ENCODE results near the gene VPS13C. TPM values are rescaled to one million over a fixed set of nuclear protein-coding genes. Genes with fewer than 3 reads are reported as not detected.

The VPS13C gene
- total RNA-seq, 1 donor from 2014 or later, result 73.6 TPM

DNA sequence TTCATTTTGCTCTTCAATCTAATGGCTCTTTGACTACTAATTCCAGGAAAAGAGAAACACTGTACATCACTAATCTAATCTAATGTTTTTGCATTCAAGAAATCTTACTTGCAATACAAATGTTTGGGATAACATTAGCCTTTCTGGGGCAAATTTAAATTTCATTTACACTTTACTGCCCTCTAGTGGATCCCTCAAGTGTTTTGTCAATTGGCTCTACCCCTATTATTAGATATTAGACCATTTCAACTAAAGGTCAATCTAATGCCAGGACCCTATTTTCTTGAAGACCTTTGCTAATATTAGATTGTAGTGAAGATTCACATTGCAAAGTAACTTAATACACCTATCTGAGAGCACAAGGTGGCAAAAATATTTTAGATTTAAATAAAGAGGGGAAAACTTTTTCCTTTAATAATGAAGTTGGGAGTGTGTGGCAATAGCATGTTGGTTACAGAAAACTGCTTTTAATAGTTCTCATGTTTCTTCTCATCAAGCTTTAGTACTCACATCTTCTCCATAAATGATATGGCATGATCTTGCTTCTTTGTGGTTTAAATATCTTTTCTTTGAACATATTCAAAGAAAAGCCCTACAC, 11.6 kb upstream of the VPS13C start:
- Histone ChIP-seq H3K9ac (ENCODE audit: low read depth in 1 of 3, low read length in 3 of 3) (no peak overlapping the region), H3K4me3 (ENCODE audit: low read length in 3 of 3) (no peak overlapping the region), H3K4me1 (ENCODE audit: control insufficient read depth in 3 of 3, insufficient read depth in 3 of 3, low read length in 3 of 3) (peaks cover 6 to 8% (median 8%) of the 10 kb centered on the region in 3 donors), H3K9me3 (ENCODE audit: control insufficient read depth in 3 of 3, low read length in 3 of 3) (no peaks in the 10 kb centered on the region), H3K36me3 (ENCODE audit: control insufficient read depth in 3 of 3, insufficient read depth in 3 of 3, low read length in 3 of 3) (no peaks in the 10 kb centered on the region), H3K27ac (ENCODE audit: low read depth, low read length) (no peak overlapping the region), H3K27me3 (ENCODE audit: control insufficient read depth in 3 of 3, insufficient read depth in 3 of 3, low read length in 3 of 3) (peaks cover 0 to 6% (median 3%) of the 10 kb centered on the region in 3 donors)

GRCh38 chr15:62069551-62069950, 9.3 kb upstream of the VPS13C start:
- no peaks in the 10 kb centered on the region for H3K36me3 ChIP-seq (ENCODE audit: control insufficient read depth in 3 of 3, insufficient read depth in 3 of 3, low read length in 3 of 3)
- H3K27ac ChIP-seq (ENCODE audit: low read depth, low read length), result no peak overlapping the region
- H3K4me3 ChIP-seq (ENCODE audit: low read length in 3 of 3), result no peak overlapping the region
- H3K27me3 ChIP-seq (ENCODE audit: control insufficient read depth in 3 of 3, insufficient read depth in 3 of 3, low read length in 3 of 3), result peaks cover 0 to 6% (median 3%) of the 10 kb centered on the region in 3 donors
- peaks cover 10 to 16% (median 14%) of the 10 kb centered on the region in 3 donors for H3K4me1 ChIP-seq (ENCODE audit: control insufficient read depth in 3 of 3, insufficient read depth in 3 of 3, low read length in 3 of 3)
- H3K9ac ChIP-seq (ENCODE audit: low read depth in 1 of 3, low read length in 3 of 3), result no peak overlapping the region
- no peaks in the 10 kb centered on the region for H3K9me3 ChIP-seq (ENCODE audit: control insufficient read depth in 3 of 3, low read length in 3 of 3)

GRCh38 chr15:62068810-62069167, 8.5 kb upstream of the VPS13C start:
- H3K27me3 ChIP-seq (ENCODE audit: control insufficient read depth in 3 of 3, insufficient read depth in 3 of 3, low read length in 3 of 3), result peaks cover 0 to 6% (median 3%) of the 10 kb centered on the region in 3 donors
- H3K9ac ChIP-seq (ENCODE audit: low read depth in 1 of 3, low read length in 3 of 3), result no peak overlapping the region
- H3K36me3 ChIP-seq (ENCODE audit: control insufficient read depth in 3 of 3, insufficient read depth in 3 of 3, low read length in 3 of 3), result no peaks in the 10 kb centered on the region
- no peak overlapping the region for H3K27ac ChIP-seq (ENCODE audit: low read depth, low read length)
- no peaks in the 10 kb centered on the region for H3K9me3 ChIP-seq (ENCODE audit: control insufficient read depth in 3 of 3, low read length in 3 of 3)
- H3K4me3 ChIP-seq (ENCODE audit: low read length in 3 of 3), result peak overlapping the region in 2 of 3 donors; percentile 2 to 58
- H3K4me1 ChIP-seq (ENCODE audit: control insufficient read depth in 3 of 3, insufficient read depth in 3 of 3, low read length in 3 of 3), result peaks cover 10 to 16% (median 14%) of the 10 kb centered on the region in 3 donors

- H3K4me3 ChIP-seq (ENCODE audit: low read length in 3 of 3), result peak overlapping the region; percentile 2 to 58 (median 57)
- H3K27ac ChIP-seq (ENCODE audit: low read depth, low read length), result no peak overlapping the region
- no peaks in the 10 kb centered on the region for H3K36me3 ChIP-seq (ENCODE audit: control insufficient read depth in 3 of 3, insufficient read depth in 3 of 3, low read length in 3 of 3)
- peaks cover 0 to 6% (median 3%) of the 10 kb centered on the region in 3 donors for H3K27me3 ChIP-seq (ENCODE audit: control insufficient read depth in 3 of 3, insufficient read depth in 3 of 3, low read length in 3 of 3)
- no peaks in the 10 kb centered on the region for H3K9me3 ChIP-seq (ENCODE audit: control insufficient read depth in 3 of 3, low read length in 3 of 3)
- peak overlapping the region in 2 of 3 donors; percentile 17 to 63 for H3K9ac ChIP-seq (ENCODE audit: low read depth in 1 of 3, low read length in 3 of 3)
- peaks cover 10 to 16% (median 14%) of the 10 kb centered on the region in 3 donors for H3K4me1 ChIP-seq (ENCODE audit: control insufficient read depth in 3 of 3, insufficient read depth in 3 of 3, low read length in 3 of 3)
Measured at GRCh38 chr15:62068071-62068809, 8.0 kb upstream of the VPS13C start.

GRCh38 chr15:62067448-62068044, 7.3 kb upstream of the VPS13C start:
- no peaks in the 10 kb centered on the region for H3K36me3 ChIP-seq (ENCODE audit: control insufficient read depth in 3 of 3, insufficient read depth in 3 of 3, low read length in 3 of 3)
- peaks cover 0 to 6% (median 3%) of the 10 kb centered on the region in 3 donors for H3K27me3 ChIP-seq (ENCODE audit: control insufficient read depth in 3 of 3, insufficient read depth in 3 of 3, low read length in 3 of 3)
- H3K9me3 ChIP-seq (ENCODE audit: control insufficient read depth in 3 of 3, low read length in 3 of 3), result no peaks in the 10 kb centered on the region
- H3K9ac ChIP-seq (ENCODE audit: low read depth in 1 of 3, low read length in 3 of 3), result peak overlapping the region in 2 of 3 donors; percentile 40 to 45
- peak overlapping the region; percentile 65 to 72 (median 70) for H3K4me3 ChIP-seq (ENCODE audit: low read length in 3 of 3)
- H3K27ac ChIP-seq (ENCODE audit: low read depth, low read length), result no peak overlapping the region
- H3K4me1 ChIP-seq (ENCODE audit: control insufficient read depth in 3 of 3, insufficient read depth in 3 of 3, low read length in 3 of 3), result peaks cover 10 to 16% (median 14%) of the 10 kb centered on the region in 3 donors

GRCh38 chr15:62066663-62067447, 6.6 kb upstream of the VPS13C start, which contains the start of gene C2CD4A:
TSS of gene C2CD4A (plus strand) at chr15:62066977. CDS start at chr15:62067614, 637 bp downstream.
- H3K27me3 ChIP-seq (ENCODE audit: control insufficient read depth in 3 of 3, insufficient read depth in 3 of 3, low read length in 3 of 3), result peaks cover 0 to 6% (median 3%) of the 10 kb centered on the region in 3 donors
- no peak within 1 kb of the TSS for H3K27ac ChIP-seq (ENCODE audit: low read depth, low read length)
- H3K9ac ChIP-seq (ENCODE audit: low read depth in 1 of 3, low read length in 3 of 3), result peak within 1 kb of the TSS in 2 of 3 donors; percentile 40 to 45
- no peaks in the 10 kb centered on the region for H3K9me3 ChIP-seq (ENCODE audit: control insufficient read depth in 3 of 3, low read length in 3 of 3)
- H3K4me3 ChIP-seq (ENCODE audit: low read length in 3 of 3), result peak within 1 kb of the TSS; percentile 65 to 72 (median 70)
- H3K4me1 ChIP-seq (ENCODE audit: control insufficient read depth in 3 of 3, insufficient read depth in 3 of 3, low read length in 3 of 3), result peaks cover 10 to 16% (median 14%) of the 10 kb centered on the region in 3 donors
- no peaks in the 10 kb centered on the region for H3K36me3 ChIP-seq (ENCODE audit: control insufficient read depth in 3 of 3, insufficient read depth in 3 of 3, low read length in 3 of 3)

- Histone ChIP-seq H3K9me3 (ENCODE audit: control insufficient read depth in 3 of 3, low read length in 3 of 3) (no peaks in the 10 kb centered on the region), H3K27me3 (ENCODE audit: control insufficient read depth in 3 of 3, insufficient read depth in 3 of 3, low read length in 3 of 3) (peaks cover 0 to 6% (median 3%) of the 10 kb centered on the region in 3 donors), H3K36me3 (ENCODE audit: control insufficient read depth in 3 of 3, insufficient read depth in 3 of 3, low read length in 3 of 3) (no peaks in the 10 kb centered on the region), H3K9ac (ENCODE audit: low read depth in 1 of 3, low read length in 3 of 3) (no peak overlapping the region), H3K4me1 (ENCODE audit: control insufficient read depth in 3 of 3, insufficient read depth in 3 of 3, low read length in 3 of 3) (peaks cover 10 to 28% (median 25%) of the 10 kb centered on the region in 3 donors), H3K4me3 (ENCODE audit: low read length in 3 of 3) (no peak overlapping the region), H3K27ac (ENCODE audit: low read depth, low read length) (no peak overlapping the region)
Measured at GRCh38 chr15:62063825-62064635, 3.8 kb upstream of the VPS13C start.

DNA sequence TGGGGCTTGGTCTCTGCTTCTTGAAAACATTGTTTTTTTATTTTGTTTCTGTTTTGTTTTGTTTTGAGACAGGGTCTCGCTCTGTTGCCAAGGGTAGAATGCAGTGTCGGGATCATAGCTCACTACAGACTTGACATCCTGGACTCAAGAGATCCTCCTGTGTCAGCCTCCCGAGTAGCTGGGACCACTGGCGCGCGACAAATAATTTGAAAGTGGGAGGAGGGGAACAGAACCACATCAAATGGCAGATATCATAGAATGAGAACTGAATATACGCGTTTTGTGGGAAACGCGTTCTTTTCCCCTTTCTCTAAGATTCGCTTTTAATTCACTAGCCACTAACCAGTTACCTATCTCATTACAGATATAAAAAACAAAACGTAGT, 641 bp upstream of the VPS13C start:
- peaks cover 3 to 16% (median 13%) of the 10 kb centered on the region in 3 donors for H3K4me1 ChIP-seq (ENCODE audit: control insufficient read depth in 3 of 3, insufficient read depth in 3 of 3, low read length in 3 of 3)

DNA sequence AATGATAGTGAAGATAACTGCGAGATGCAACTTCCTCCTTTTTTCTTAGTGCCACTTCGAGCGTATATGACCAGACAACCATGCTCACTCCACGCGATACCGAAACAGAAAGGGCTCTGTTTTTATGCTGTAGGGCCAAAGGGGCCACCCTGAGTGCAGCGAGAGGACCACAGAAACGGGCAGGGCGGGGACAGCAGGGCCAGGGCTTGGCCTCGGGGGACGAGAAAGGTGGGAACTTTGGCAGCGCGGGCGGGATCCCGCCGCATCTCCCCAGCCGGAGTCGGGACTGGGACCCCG, 483 bp downstream of the VPS13C start:
- peak overlapping the region; percentile 89 to 98 (median 94) for H3K4me3 ChIP-seq (ENCODE audit: low read length in 3 of 3)
- H3K9me3 ChIP-seq (ENCODE audit: control insufficient read depth in 3 of 3, low read length in 3 of 3), result no peaks in the 10 kb centered on the region
- peak overlapping the region; percentile 87 to 95 (median 93) for H3K9ac ChIP-seq (ENCODE audit: low read depth in 1 of 3, low read length in 3 of 3)
- H3K27ac ChIP-seq (ENCODE audit: low read depth, low read length), result peak overlapping the region; percentile 93
- H3K27me3 ChIP-seq (ENCODE audit: control insufficient read depth in 3 of 3, insufficient read depth in 3 of 3, low read length in 3 of 3), result no peaks in the 10 kb centered on the region
- H3K36me3 ChIP-seq (ENCODE audit: control insufficient read depth in 3 of 3, insufficient read depth in 3 of 3, low read length in 3 of 3), result no peaks in the 10 kb centered on the region
- H3K4me1 ChIP-seq (ENCODE audit: control insufficient read depth in 3 of 3, insufficient read depth in 3 of 3, low read length in 3 of 3), result peaks cover 3 to 16% (median 13%) of the 10 kb centered on the region in 3 donors

More for the DNA sequence above, 641 bp upstream of the VPS13C start:
- Histone ChIP-seq H3K4me3 (ENCODE audit: low read length in 3 of 3) (peak overlapping the region; percentile 89 to 98 (median 94)), H3K27ac (ENCODE audit: low read depth, low read length) (peak overlapping the region; percentile 93), H3K9me3 (ENCODE audit: control insufficient read depth in 3 of 3, low read length in 3 of 3) (no peaks in the 10 kb centered on the region), H3K36me3 (ENCODE audit: control insufficient read depth in 3 of 3, insufficient read depth in 3 of 3, low read length in 3 of 3) (no peaks in the 10 kb centered on the region), H3K27me3 (ENCODE audit: control insufficient read depth in 3 of 3, insufficient read depth in 3 of 3, low read length in 3 of 3) (no peaks in the 10 kb centered on the region), H3K9ac (ENCODE audit: low read depth in 1 of 3, low read length in 3 of 3) (peak overlapping the region; percentile 87 to 95 (median 93))

All from skeletal muscle tissue (tissue), 4 donors.